CD4-positive, alpha-beta memory T cell (primary cell): Measurements from ENCODE around the gene STK39. TPM values are rescaled to one million over a fixed set of nuclear protein-coding genes. Genes with fewer than 3 reads are reported as not detected.

Experiments
- CTCF ChIA-PET: fragments of 350-600 bp; sonication (Branson Sonifier 250); formaldehyde crosslinking; loops from one replicate; lab custom pipeline; 2021; ENCODE audit warnings: inconsistent platforms; ENCODE audit not compliant: partially characterized antibody; lab: Charles Lee
- POLR2A ChIA-PET: fragments of 350-600 bp; sonication (Branson Sonifier 250); formaldehyde crosslinking; loops from one replicate; lab custom pipeline; 2021; ENCODE audit not compliant: partially characterized antibody; lab: Charles Lee
- DNase-seq, 5 donors: peaks; one replicate each; pipeline versions ENCODE4 v3.0.0 to v3.0.0-alpha.2; 2020 to 2022; ENCODE audit warnings: mixed read lengths in 1 of 5
- H3K27ac ChIP-seq: one replicate; pipeline ENCODE4 v1.7.0; 2013; ENCODE audit warnings: low read depth, low read length
- H3K27me3 ChIP-seq: 2 replicates; pipeline ENCODE4 v1.7.0; 2013; ENCODE audit warnings: mild to moderate bottlenecking, low read length, moderate library complexity; ENCODE audit not compliant: insufficient read depth
- H3K36me3 ChIP-seq: 2 replicates; pipeline ENCODE4 v1.7.0; 2013; ENCODE audit warnings: mild to moderate bottlenecking, low read length, moderate library complexity; ENCODE audit not compliant: insufficient read depth
- H3K4me1 ChIP-seq: 2 replicates; pipeline ENCODE4 v1.7.0; 2013; ENCODE audit warnings: mild to moderate bottlenecking, low read length, moderate library complexity; ENCODE audit not compliant: insufficient read depth
- H3K4me3 ChIP-seq, 2 donors: one replicate each; pipeline ENCODE4 v1.7.0; 2013; ENCODE audit warnings: low read length in 2 of 2, mild to moderate bottlenecking in 1 of 2
- H3K9me3 ChIP-seq, 2 donors: one replicate each; pipeline ENCODE4 v1.7.0; 2013; ENCODE audit warnings: low read length in 2 of 2, control low read depth in 1 of 2; ENCODE audit not compliant: control insufficient read depth in 1 of 2
- H3K27ac Mint-ChIP-seq, 7 donors: one replicate each; pipeline ENCODE4 v1.8.0; 2020 to 2021; ENCODE audit warnings: mixed read lengths in 7 of 7, mild to moderate bottlenecking in 6 of 7, inconsistent platforms in 3 of 7, moderate library complexity in 3 of 7
- H3K27me3 Mint-ChIP-seq, 2 donors: one replicate each; pipeline ENCODE4 v1.8.0; 2020 to 2021; ENCODE audit warnings: mixed read lengths in 2 of 2
- H3K36me3 Mint-ChIP-seq, 2 donors: one replicate each; pipeline ENCODE4 v1.8.0; 2020 to 2021; ENCODE audit warnings: mixed read lengths in 2 of 2, inconsistent platforms in 1 of 2, mild to moderate bottlenecking in 1 of 2
- H3K4me1 Mint-ChIP-seq, 4 donors: one replicate each; pipeline ENCODE4 v1.8.0; 2020 to 2021; ENCODE audit warnings: mixed read lengths in 4 of 4, mild to moderate bottlenecking in 1 of 4
- H3K4me3 Mint-ChIP-seq, 8 donors: one replicate each; pipeline ENCODE4 v1.8.0; 2020 to 2021; ENCODE audit warnings: mixed read lengths in 8 of 8, mild to moderate bottlenecking in 7 of 8, moderate library complexity in 6 of 8, inconsistent platforms in 3 of 8
- H3K9me3 Mint-ChIP-seq, 8 donors: one replicate each; pipeline ENCODE4 v1.8.0; 2020 to 2021; ENCODE audit warnings: mixed read lengths in 8 of 8, mild to moderate bottlenecking in 5 of 8, inconsistent platforms in 3 of 8, moderate library complexity in 1 of 8
- intact Hi-C: fragments of 100-400 bp; cut with micrococcal nuclease; formaldehyde crosslinking; loops from one replicate; pipeline ENCODE4 v1.15.1; 2023
- polyA plus RNA-seq, 2 donors: library from polyadenylated mRNA; unstranded; fragments of 300-500 nt; fragmentation: Illumina TruSeq; gene quantifications; one replicate each; pipeline ENCODE4 v1.2.3, GENCODE V29; 2021
- total RNA-seq, 2 experiments: library from RNA; stranded (reverse); gene quantifications; one replicate each; pipeline ENCODE4 v1.2.3, GENCODE V29; 2021

STK39 gene
- total and polyA plus RNA-seq, 4 experiments from 2014 or later, result 4.9 to 27.3 (median 18.2) TPM

DNA sequence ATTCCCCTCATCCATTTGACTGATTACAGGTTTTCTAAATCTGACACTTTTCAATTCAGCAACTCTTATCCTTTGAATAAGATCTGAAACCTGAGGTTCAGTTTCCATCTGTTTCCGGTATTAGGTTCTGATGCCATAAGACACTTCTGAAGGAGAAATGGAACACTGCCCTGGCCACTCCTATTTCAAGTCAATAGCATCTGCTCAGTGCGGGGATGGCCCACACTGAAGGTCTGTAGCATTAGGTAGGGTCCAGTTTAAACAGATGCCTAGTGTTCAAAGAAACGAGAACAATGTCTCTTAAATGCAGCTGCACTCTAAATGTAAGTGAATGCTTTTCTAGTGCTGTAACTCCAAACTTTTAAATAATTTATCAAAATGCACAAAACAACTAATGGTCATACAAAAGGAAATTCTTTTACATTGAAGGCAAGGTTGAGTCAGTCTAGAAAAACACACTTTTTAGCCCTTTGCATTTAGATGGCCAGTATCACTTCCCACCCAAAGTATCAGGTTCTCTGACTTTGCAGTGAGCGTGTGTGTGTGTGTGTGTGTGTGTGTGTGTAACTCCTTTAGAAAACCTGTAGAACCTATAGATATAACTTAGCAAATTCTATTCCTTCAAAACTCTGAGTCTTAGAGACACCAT, 78.2 kb downstream of the STK39 start:
- ChIA-PET CTCF (no interaction called here), POLR2A (no interaction called here)
- no peak overlapping the region for H3K27ac ChIP-seq
- H3K4me3 ChIP-seq, result no peak overlapping the region
- intact Hi-C loops, result no loop called here
- H3K36me3 Mint-ChIP-seq, result peaks cover 18 to 32% of the 10 kb centered on the region in 2 donors
- peaks cover 30 to 48% (median 41%) of the 10 kb centered on the region in 4 donors for H3K4me1 Mint-ChIP-seq
- peaks cover 4% of the 10 kb centered on the region for H3K36me3 ChIP-seq
- no peak overlapping the region for H3K4me3 Mint-ChIP-seq
- H3K27me3 ChIP-seq, result no peaks in the 10 kb centered on the region
- no peak for DNase-seq
- H3K27ac Mint-ChIP-seq, result peak overlapping the region in 1 of 7 donors; percentile 59
- no peaks in the 10 kb centered on the region for H3K27me3 Mint-ChIP-seq
- no peaks in the 10 kb centered on the region for H3K9me3 ChIP-seq
- H3K4me1 ChIP-seq, result no peaks in the 10 kb centered on the region
- H3K9me3 Mint-ChIP-seq, result no peaks in the 10 kb centered on the region

GRCh38 chr2:168167511-168168263, 79.7 kb downstream of the STK39 start:
- H3K27ac Mint-ChIP-seq, result peak overlapping the region in 4 of 7 donors; percentile 8 to 27 (median 12)
- Histone ChIP-seq H3K27me3 (no peaks in the 10 kb centered on the region), H3K4me1 (no peaks in the 10 kb centered on the region), H3K36me3 (peaks cover 4% of the 10 kb centered on the region), H3K27ac (no peak overlapping the region), H3K9me3 (no peaks in the 10 kb centered on the region), H3K4me3 (no peak overlapping the region)
- no peaks in the 10 kb centered on the region for H3K27me3 Mint-ChIP-seq
- POLR2A ChIA-PET, result no interaction called here
- no peak overlapping the region for H3K4me3 Mint-ChIP-seq
- CTCF ChIA-PET, result interaction anchor here (1.5 kb wide), 1 partner anchor 169 kb away, joined by 7 read pairs; no protein-coding TSS in a partner anchor
- DNase-seq, result no peak
- H3K9me3 Mint-ChIP-seq, result no peaks in the 10 kb centered on the region
- intact Hi-C loops, result no loop called here
- peaks cover 34 to 49% (median 41%) of the 10 kb centered on the region in 4 donors for H3K4me1 Mint-ChIP-seq
- peaks cover 30 to 41% of the 10 kb centered on the region in 2 donors for H3K36me3 Mint-ChIP-seq

GRCh38 chr2:168166902-168167510, 80.4 kb downstream of the STK39 start:
- CTCF ChIA-PET, result interaction anchor here (1.5 kb wide), 1 partner anchor 170 kb away, joined by 7 read pairs; no protein-coding TSS in a partner anchor
- intact Hi-C loops, result no loop called here
- H3K27me3 Mint-ChIP-seq, result no peaks in the 10 kb centered on the region

DNA sequence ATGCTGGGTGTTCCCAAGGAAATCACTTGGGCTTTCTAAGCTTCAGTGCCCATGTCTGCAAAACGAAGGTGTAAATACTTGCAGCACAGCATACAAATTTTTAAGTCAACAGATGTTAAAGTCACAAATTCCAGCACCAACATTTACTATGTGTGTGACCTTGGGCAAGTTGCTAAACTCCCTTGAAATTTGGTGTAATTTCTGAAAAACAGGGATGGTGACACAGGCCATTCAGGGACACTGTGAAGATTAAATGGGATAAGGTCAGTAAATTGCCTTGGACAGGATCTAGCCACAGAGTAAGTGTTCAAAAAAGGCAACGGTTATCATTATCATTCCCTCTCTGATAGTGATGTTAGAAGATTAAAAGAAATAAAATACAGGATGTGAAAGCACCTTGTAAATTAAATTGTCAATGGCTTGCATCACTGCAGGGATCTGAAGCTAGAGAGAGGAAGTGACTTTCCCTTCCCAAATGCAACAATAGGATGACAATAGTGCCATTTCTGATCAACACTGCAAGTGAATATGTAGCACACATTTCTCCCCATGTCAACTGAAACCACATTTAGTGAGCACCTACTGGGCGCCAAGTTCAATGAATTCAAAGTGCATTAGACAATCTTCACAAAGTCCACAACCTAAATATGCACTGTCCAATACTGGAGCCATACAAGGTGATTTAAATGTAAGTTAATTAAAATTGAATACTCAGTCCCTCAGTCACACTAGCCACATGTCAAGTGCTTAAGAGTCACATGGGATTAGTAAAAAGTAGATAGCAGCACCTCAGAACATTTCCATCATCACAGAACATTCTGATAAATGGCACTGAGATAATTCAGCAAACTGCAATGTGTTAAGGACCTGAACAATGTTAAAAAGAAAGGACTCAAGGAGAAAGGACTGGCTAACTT, 81.2 kb downstream of the STK39 start:
- peaks cover 32 to 49% (median 38%) of the 10 kb centered on the region in 4 donors for H3K4me1 Mint-ChIP-seq
- no peak overlapping the region for H3K27ac ChIP-seq
- peaks cover 30 to 39% of the 10 kb centered on the region in 2 donors for H3K36me3 Mint-ChIP-seq
- intact Hi-C loops, result no loop called here
- no peaks in the 10 kb centered on the region for H3K27me3 ChIP-seq
- POLR2A ChIA-PET, result no interaction called here
- H3K4me3 Mint-ChIP-seq, result no peak overlapping the region
- H3K4me1 ChIP-seq, result no peaks in the 10 kb centered on the region
- H3K9me3 Mint-ChIP-seq, result no peaks in the 10 kb centered on the region
- no peak for DNase-seq
- peak overlapping the region in 2 of 7 donors; percentile 3 to 18 for H3K27ac Mint-ChIP-seq
- H3K27me3 Mint-ChIP-seq, result no peaks in the 10 kb centered on the region
- no peak overlapping the region for H3K4me3 ChIP-seq
- peaks cover 4% of the 10 kb centered on the region for H3K36me3 ChIP-seq
- CTCF ChIA-PET, result no interaction called here
- no peaks in the 10 kb centered on the region for H3K9me3 ChIP-seq

More at GRCh38 chr2:168166902-168167510, 80.4 kb downstream of the STK39 start:
- Histone ChIP-seq H3K4me3 (no peak overlapping the region), H3K4me1 (no peaks in the 10 kb centered on the region), H3K27ac (no peak overlapping the region), H3K27me3 (no peaks in the 10 kb centered on the region), H3K36me3 (peaks cover 4% of the 10 kb centered on the region), H3K9me3 (no peaks in the 10 kb centered on the region)
- no peak for DNase-seq
- peak overlapping the region in 3 of 7 donors; percentile 8 to 15 (median 11) for H3K27ac Mint-ChIP-seq
- peaks cover 32 to 49% (median 39%) of the 10 kb centered on the region in 4 donors for H3K4me1 Mint-ChIP-seq
- POLR2A ChIA-PET, result no interaction called here
- peaks cover 30 to 39% of the 10 kb centered on the region in 2 donors for H3K36me3 Mint-ChIP-seq
- no peaks in the 10 kb centered on the region for H3K9me3 Mint-ChIP-seq
- H3K4me3 Mint-ChIP-seq, result no peak overlapping the region

DNA sequence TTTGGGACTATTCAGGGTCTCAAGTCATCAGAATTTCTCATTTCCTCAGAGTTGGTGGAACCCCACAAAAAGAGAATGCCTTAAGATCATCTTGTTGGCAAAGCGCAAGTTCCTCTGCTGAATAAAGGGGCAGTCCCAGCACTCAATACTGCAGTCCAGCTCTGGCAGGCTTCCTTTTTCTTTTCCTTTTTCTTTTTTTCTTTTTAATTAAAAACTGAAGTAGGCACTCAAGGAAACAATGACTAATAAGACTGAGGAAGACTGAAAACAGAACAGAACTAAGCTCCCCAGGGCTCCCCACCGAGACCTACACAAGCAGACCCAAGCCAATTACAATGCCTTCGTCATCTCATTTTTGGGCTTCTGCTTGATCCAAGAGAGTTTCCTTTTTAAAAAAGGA, 82.0 kb downstream of the STK39 start:
- POLR2A ChIA-PET, result no interaction called here
- Mint-ChIP-seq H3K27ac (peak overlapping the region in 1 of 7 donors; percentile 3), H3K9me3 (no peaks in the 10 kb centered on the region), H3K36me3 (peaks cover 33 to 42% of the 10 kb centered on the region in 2 donors), H3K4me1 (peaks cover 27 to 50% (median 33%) of the 10 kb centered on the region in 4 donors), H3K27me3 (no peaks in the 10 kb centered on the region), H3K4me3 (no peak overlapping the region)
- DNase-seq, result no peak
- H3K27ac ChIP-seq, result no peak overlapping the region
- no peaks in the 10 kb centered on the region for H3K27me3 ChIP-seq
- H3K4me1 ChIP-seq, result no peaks in the 10 kb centered on the region
- H3K4me3 ChIP-seq, result no peak overlapping the region
- no peaks in the 10 kb centered on the region for H3K9me3 ChIP-seq
- CTCF ChIA-PET, result interaction anchor here (1.0 to 1.1 kb wide), 2 partner anchors 46 to 171 kb away, joined by 3 read pairs; no protein-coding TSS in a partner anchor
- intact Hi-C loops, result no loop called here
- H3K36me3 ChIP-seq, result peaks cover 4% of the 10 kb centered on the region

- peaks cover 17 to 34% (median 28%) of the 10 kb centered on the region in 4 donors for H3K4me1 Mint-ChIP-seq
- POLR2A ChIA-PET, result interaction anchor here (1.0 kb wide), 1 partner anchor 177 kb away, joined by 3 read pairs; no protein-coding TSS in a partner anchor
- peaks cover 11% of the 10 kb centered on the region for H3K4me1 ChIP-seq
- no peaks in the 10 kb centered on the region for H3K27me3 ChIP-seq
- peaks cover 32 to 48% of the 10 kb centered on the region in 2 donors for H3K36me3 Mint-ChIP-seq
- no peak overlapping the region for H3K4me3 ChIP-seq
- no peaks in the 10 kb centered on the region for H3K9me3 ChIP-seq
- peaks cover 11% of the 10 kb centered on the region for H3K36me3 ChIP-seq
- H3K27ac ChIP-seq, result no peak overlapping the region
- peak in 3 of 5 donors; percentile 11 to 17 (median 14) for DNase-seq
- CTCF ChIA-PET, result interaction anchor here (0.6 to 3.2 kb wide), 5 partner anchors 42 to 186 kb away, joined by 3 to 30 read pairs (median 4); no protein-coding TSS in a partner anchor
- no peak overlapping the region for H3K4me3 Mint-ChIP-seq
- peak overlapping the region in 2 of 7 donors; percentile 29 to 56 for H3K27ac Mint-ChIP-seq
- no peaks in the 10 kb centered on the region for H3K9me3 Mint-ChIP-seq
- H3K27me3 Mint-ChIP-seq, result no peaks in the 10 kb centered on the region
- intact Hi-C loops, result loop anchor here (1.0 kb wide), 1 partner anchor 176 kb away; no protein-coding TSS in a partner anchor
Observed at GRCh38 chr2:168160897-168161296, 86.5 kb downstream of the STK39 start.
